GM18951 (cell line): ENCODE results near the gene ZNF22.

Experiments
- POLR2A ChIP-seq: IDR thresholded peaks from 4 replicates; pipeline ENCODE4 v1.6.1; 2011; ENCODE audit warnings: mild to moderate bottlenecking; ENCODE audit not compliant: insufficient read length, insufficient read depth; ENCODE audit errors: extremely low read depth
- in situ Hi-C: fragments of 300-500 bp; cut with MboI; formaldehyde crosslinking; loops from one replicate; pipeline ENCODE4 v1.12.0; 2022; ENCODE audit warnings: low sequenced_read_pairs, mixed read lengths, inconsistent platforms; ENCODE audit not compliant: unreplicated experiment

Gene ZNF22

DNA sequence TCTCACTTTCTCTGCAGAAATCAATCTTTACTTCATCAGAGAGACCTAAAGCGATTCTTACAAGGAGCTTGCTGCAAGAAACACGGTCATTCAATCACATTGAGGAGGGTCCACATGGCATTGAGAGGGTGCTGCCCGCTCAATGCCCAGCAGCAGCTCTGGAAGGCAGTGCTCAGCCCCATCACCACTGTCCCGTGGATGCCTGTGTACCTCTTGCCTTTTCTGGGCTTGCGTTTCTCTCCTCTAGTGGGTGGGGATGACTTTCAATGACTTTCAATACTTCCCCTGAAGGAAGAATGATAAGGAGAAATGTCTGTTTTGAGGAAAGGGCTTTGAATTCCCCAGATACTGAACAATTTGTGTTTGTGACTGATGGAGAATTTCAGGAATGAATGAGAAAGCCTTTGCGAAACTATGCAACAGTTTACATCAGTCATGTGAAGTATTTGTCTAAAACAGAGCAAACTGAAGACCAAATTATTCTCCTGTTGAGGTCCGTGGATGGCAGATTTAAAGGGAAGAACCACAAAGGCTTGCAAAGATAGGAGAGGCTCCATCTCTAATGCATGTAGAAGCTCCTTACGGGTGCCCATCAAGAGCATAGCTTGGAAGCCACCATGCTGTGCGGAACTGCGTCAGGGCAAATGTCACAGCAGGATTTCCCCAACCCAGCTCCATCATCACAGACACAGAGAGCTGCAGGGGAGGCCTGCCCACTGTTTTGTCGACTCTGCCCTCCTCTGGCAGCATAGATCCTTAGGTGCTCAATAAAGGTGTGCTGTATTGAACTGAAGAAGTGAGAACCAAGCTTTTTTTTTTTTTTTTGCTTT is 6.6 kb upstream of the ZNF22 start:
- no peak for TF ChIP-seq POLR2A
- in situ Hi-C loops = no loop called here

GRCh38 chr10:44994752-44995530 is 5.8 kb upstream of the ZNF22 start:
- no peak for TF ChIP-seq POLR2A
- in situ Hi-C loops = no loop called here

- TF ChIP-seq POLR2A = no peak
- in situ Hi-C loops = no loop called here
Observed at GRCh38 chr10:44995581-44995913, 5.2 kb upstream of the ZNF22 start.

DNA sequence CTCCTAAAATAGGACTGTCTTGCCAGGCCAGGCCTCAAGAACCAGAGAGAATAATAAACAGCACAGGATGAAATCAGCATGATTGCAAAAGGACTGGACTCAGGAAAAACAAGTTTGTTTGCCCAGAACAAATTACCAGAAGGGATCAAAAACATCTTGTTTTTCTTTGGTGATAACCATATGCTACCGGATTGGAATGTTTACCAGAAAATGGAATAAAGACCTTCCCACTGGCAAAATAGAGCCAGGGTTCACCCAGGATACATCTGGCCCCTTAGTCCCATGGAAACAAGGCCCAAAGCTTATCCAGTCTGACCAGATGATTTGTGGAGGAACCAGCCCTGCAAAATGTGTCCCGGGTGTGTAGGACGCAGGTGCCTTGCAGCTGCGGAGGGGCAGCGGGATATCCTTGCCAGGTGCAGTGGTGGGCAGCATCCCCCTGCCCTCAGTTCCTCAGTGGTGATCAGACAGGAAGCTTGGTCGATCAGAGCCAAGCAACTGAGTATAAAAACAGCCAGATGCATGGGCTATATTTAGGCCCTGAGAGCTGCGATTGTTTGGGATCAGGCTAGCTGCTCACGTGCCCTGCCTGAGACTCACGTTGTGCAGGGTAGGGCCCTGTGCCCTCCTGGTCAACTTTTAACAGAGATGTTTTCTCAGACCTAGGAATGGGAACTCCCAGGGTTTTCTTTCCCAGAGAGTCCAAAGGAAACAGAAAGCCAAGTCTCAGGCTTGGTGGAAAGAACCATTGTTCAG is 4.6 kb upstream of the ZNF22 start:
- TF ChIP-seq POLR2A = no peak
- in situ Hi-C loops = no loop called here

DNA sequence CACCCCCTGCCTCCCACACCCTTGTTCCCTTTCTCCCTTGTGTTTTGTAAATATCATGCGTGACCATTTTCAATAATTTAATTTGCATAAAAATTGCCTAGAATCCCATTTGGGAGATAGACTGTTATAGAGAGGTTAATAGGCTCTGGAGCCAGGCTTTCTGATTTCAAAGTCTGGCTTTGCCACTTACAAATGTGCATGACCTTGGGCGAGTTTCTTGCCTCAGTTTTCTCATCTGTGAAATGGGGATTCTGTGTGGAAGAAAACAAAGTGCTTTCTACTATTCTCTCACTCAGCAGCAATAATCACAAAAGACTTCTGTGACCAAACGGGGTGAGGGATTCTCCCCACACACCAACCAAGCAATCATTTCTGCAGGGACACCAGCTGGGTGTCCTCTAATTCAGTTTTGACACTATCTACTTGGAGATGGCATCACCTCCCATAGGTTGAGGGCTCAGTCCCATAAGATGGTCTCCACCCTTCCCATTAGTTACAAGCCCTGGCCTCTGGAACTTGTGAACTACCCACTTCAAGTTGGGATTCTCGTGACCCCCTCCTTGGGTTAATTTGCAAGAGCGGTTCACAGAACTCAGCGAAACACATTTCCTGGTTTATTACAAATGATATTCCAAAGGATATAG is 3.5 kb upstream of the ZNF22 start:
- in situ Hi-C loops = no loop called here
- TF ChIP-seq POLR2A = no peak

- no peak for TF ChIP-seq POLR2A
- in situ Hi-C loops = no loop called here
Observed at GRCh38 chr10:44998146-44998631, 2.5 kb upstream of the ZNF22 start.

GRCh38 chr10:45000138-45000751 is 478 bp upstream of the ZNF22 start:
- in situ Hi-C loops = no loop called here
- TF ChIP-seq POLR2A = no peak

GRCh38 chr10:45001381-45002148 is 842 bp downstream of the ZNF22 start:
- in situ Hi-C loops = no loop called here
- TF ChIP-seq POLR2A = no peak

GRCh38 chr10:45003432-45004000 is 2.8 kb downstream of the ZNF22 start:
- in situ Hi-C loops = no loop called here
- TF ChIP-seq POLR2A = no peak

- TF ChIP-seq POLR2A = no peak
- in situ Hi-C loops = no loop called here
Observed at GRCh38 chr10:45004661-45005060, 3.9 kb downstream of the ZNF22 start.

DNA sequence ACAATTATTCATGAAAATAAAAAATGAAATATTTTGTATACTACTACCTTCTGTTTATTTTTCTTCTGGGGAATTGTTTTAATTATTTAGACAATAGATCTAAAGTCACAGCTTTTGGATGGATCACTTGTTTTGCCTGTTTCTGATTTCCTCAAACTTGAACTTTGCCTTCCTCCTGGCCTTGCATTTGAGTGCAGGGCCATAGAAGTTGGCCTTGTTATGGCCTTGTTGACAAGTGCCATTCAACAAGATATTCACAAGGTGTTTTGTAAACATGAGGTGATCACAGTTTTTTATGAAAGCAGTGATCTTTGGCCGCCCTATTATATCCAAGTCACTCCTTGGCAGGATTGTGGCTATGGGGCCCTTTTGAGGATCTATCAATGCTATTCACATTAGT is 4.6 kb downstream of the ZNF22 start:
- in situ Hi-C loops = no loop called here
- TF ChIP-seq POLR2A = no peak

- in situ Hi-C loops = no loop called here
- TF ChIP-seq POLR2A = no peak
Observed at GRCh38 chr10:45006276-45007030, 5.7 kb downstream of the ZNF22 start.
